Islet precursor cell (in vitro differentiated cells): ENCODE measurements around the gene TOMT.
"Not testable (repeated sequence)": the region's sequence is repeated elsewhere in the genome, so short reads cannot be mapped to it uniquely, and the experiment has no call there.

Source experiments
- DNase-seq: peaks from one replicate; pipeline ENCODE4 v3.0.0-alpha.2; 2018

TOMT gene

GRCh38 chr11:72129381-72129780 lies 23.7 kb downstream of the TOMT start:
- DNase-seq: no peak

GRCh38 chr11:72132646-72133045 lies 26.9 kb downstream of the TOMT start:
- DNase-seq: no peak

GRCh38 chr11:72135473-72135872 lies 29.7 kb downstream of the TOMT start, which contains the start of gene FOLR3:
FOLR3 (plus strand) TSS chr11:72135725; CDS start chr11:72135953, 228 bp downstream.
- DNase-seq: not testable (repeated sequence)

- no peak for DNase-seq
Measured at GRCh38 chr11:72135891-72136683, 30.4 kb downstream of the TOMT start.

- no peak for DNase-seq
Measured at GRCh38 chr11:72136684-72137262, 31.0 kb downstream of the TOMT start.

GRCh38 chr11:72138821-72139390 lies 33.2 kb downstream of the TOMT start:
- no peak for DNase-seq

- DNase-seq: no peak
Measured at GRCh38 chr11:72139500-72139899, 33.8 kb downstream of the TOMT start.

- no peak for DNase-seq
Measured at GRCh38 chr11:72140661-72141060, 34.9 kb downstream of the TOMT start.

- no peak for DNase-seq
Measured at GRCh38 chr11:72141066-72141465, 35.3 kb downstream of the TOMT start.

GRCh38 chr11:72142086-72142485 lies 36.4 kb downstream of the TOMT start:
- DNase-seq: not testable (repeated sequence)

GRCh38 chr11:72142543-72142942 lies 36.8 kb downstream of the TOMT start:
- not testable (repeated sequence) for DNase-seq

GRCh38 chr11:72144807-72145565 lies 39.3 kb downstream of the TOMT start:
- DNase-seq: no peak

GRCh38 chr11:72146625-72147024 lies 40.9 kb downstream of the TOMT start:
- no peak for DNase-seq

- no peak for DNase-seq
Measured at GRCh38 chr11:72150882-72151281, 45.2 kb downstream of the TOMT start.

- not testable (repeated sequence) for DNase-seq
Measured at GRCh38 chr11:72153874-72154273, 48.1 kb downstream of the TOMT start.

- no peak for DNase-seq
Measured at GRCh38 chr11:72154816-72155215, 49.1 kb downstream of the TOMT start.

- DNase-seq: no peak
Measured at GRCh38 chr11:72155751-72156150, 50.0 kb downstream of the TOMT start.

GRCh38 chr11:72157131-72157530 lies 51.4 kb downstream of the TOMT start:
- no peak for DNase-seq
